ENCODE data around the gene ALPL.

- TF ChIP-seq CTCF (IDR thresholded peaks at IDR 0.05) (no peak), EP300 (IDR thresholded peaks at IDR 0.05) (no peak)
These were observed 40.9 kb downstream of the ALPL start for GRCh38 chr1:21550097-21550496.

Data from ovary (tissue), 3 donors.